CD4-positive, alpha-beta T cell treated with Interferon gamma for 1 hour (primary cell): ENCODE data around the gene NR3C2.

Experiments
- DNase-seq: peaks from one replicate; pipeline ENCODE4 v3.0.0-alpha.2; 2020

Gene NR3C2

DNA sequence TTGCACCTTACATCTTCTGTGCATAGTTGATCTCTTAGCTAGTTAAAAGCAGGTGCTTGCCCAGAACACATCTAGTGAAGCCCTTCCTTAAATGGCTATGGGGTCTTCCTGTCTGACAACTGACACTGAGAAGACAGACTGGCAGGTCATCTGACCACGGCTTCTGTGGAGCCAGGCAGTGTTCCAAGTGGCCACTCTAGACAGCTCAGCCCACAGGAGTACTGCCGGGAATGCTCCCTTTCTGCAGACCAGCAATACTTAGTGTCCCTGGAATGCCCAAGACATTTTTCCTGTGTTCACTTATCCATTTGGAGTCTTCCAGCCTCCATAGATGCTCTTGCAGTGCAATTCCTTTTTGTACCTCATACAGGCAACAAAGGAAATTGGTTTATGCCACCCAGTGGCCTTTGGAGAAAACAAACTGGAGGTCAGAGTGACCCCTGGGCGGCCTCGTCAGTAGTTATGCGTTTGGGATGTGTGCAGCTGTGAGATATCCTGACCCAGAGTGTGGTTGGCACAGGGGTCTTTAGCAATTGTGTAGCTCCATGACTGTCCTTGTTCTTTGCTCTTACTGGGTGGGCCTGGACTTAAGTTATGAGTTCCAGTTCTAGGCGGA is 374.8 kb downstream of the NR3C2 start:
- no peak for DNase-seq

DNA sequence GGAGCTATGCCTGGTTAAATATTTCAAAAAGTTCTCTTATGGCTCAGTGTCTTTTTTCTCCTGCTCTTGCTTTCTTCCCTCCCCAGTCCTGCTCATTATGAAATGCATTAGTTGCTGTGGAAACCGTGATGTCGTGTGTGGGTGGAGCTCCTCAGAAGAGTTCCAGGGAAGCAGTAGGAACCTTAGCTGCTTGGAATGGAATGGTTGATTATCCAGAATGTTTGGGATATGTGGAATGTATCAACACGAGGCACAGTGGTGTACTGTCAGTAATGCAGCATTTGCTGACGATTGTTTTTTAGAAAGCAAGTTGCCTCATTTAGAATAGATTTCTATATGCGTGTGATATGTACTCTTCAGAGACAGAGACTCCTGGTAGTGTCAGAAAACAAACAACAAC is 377.1 kb downstream of the NR3C2 start:
- no peak for DNase-seq

DNA sequence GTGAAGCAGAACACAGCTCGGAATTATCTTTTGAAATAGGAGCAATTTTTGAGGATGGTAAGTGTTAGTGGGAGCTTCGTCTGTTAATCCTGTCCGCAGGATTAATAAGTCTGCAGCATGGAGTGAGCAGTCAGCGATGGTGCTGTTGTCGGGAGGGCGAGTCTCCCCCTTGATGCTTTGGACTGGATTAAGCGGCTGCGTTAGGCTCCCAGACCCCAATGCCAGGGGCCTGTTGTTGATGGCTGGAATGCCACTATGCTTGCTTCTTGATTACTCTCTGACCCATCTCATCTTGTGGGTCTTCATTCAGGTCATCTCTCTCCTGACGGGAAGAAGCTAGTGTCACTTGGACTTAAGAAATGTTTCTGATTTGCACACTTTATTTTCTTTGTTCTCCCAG is 377.8 kb downstream of the NR3C2 start:
- no peak for DNase-seq

DNA sequence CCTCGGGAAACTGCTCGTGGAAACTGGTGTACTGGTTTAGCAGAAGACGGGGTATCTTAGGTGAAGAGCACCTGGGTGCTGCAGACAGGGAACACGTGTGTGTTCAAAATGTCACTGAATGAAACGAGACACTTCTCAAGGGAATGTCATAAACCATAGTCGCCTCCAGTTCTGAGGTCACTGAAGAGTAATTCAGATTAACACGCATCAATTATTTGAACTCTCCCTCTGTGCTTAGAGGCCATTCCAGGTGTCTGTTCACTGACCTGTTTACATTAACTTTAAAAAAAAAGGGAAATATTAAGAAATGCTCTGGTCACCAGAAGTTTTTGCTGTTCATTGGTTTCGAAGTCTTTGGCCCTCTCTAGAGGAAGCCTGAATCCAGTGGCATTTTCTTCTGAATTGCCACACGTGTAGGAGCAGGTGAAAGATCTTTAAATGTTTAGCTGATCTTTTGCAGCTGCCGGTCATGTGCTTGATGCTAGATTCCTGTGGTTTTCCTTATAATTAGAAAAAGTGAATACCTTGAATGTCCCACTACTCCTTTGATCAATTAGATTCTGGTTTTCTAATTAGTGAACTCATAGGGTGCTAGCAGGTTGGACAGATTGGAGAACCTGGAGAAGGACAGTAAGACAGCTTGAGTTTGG is 379.8 kb downstream of the NR3C2 start:
- no peak for DNase-seq

DNA sequence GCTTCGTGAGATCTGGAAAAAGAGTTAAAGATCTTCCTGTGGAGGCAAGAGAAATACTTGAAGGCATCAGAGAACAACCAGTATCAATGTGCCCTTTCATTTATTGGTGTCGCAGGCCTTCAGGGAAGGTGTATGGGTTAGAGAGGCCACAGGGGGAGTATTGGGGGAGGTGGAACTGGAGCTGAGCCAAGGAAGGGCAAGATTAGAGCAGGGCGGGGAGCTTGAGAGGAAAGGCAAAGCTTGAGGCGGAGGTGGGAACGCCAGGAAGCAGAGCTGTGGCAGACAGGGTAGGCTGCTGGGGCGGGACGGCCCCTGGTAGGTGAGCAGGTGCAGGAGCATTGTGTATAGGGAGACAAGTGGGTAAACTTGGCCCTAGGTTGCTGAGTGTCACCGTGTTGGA is 380.4 kb downstream of the NR3C2 start:
- no peak for DNase-seq

DNA sequence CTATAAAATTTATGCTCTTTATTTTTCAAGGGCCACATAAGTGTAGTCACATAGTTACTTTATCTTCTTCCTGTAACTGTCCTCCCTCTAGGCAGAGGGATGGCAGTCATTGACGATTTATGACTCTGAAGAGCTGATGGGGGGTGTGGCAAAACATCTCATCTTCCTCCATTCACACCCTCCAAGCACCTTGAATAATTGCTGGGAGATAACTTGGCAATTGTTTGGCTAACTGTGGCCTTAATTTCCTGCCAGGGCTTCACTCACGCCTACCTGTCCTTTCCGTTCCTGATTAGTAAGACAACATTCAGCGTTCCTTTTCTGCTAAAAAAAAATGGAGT is 381.1 kb downstream of the NR3C2 start:
- DNase-seq, result no peak

DNA sequence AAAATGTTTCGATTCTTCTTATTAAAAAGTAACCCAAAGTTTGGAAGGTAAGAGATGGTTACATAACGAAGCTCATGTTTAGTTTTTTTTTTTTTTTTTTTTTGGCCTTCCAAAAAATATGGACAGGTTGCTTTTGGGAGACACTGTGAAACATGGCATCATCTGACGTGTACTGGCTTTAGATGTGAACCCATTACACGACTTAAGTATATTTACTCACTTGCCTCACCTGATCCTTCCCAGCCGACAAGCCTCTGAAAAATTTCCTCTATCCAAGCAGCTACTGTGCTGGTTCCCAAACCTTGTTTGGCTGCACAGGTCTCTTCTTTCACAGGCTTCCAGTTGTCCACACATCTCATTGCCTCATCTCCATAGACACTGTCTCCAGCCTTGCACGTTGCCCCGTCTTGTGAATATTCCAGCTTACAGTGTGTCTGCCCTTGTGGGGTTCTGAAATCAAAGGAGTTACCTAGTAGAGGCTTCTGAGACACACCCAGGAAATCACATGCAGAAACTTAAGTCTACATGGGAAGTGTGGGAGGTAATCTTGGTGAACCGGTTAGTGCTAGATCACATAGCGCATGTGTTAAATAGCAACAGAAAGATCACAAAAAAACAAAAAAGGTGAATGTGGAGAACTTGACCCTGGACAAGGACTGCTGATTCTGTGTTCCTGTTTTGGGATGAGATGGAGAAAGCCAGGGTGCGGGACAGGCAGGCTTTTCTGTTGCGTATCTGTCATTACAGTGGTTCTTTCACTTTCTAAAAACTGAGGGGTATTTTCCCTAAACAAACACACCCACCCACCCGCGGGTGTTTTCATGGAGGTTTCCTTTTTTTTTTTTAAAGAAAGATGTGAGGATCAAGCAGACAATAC is 381.7 kb downstream of the NR3C2 start:
- no peak for DNase-seq

DNA sequence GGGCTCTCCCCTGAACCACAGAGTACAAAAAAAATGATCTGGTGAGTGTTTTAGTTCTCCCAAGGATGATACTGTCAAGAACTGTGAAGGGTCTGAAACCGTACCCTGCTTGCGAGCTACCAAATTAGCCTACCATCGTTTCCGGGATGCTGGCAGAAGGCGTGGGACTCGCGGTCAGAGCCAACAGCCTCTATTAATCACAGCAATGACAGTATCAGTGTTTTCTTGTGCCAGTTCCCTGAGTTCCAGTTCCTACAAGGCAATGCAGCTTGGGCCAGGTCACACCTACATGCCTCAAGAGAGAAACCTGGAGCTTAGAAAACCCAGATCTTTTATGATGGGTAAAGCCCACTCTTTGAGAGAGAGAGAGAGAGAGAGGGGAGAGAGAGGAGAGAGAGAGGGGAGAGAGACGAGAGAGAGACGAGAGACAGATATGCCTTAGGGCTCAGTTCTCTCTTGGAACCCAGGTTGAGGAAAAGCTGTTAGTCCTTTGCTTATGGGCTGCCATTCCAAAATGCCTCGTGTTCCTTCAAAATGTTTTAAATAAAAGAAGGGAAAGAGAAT is 382.5 kb downstream of the NR3C2 start:
- DNase-seq, result no peak

DNA sequence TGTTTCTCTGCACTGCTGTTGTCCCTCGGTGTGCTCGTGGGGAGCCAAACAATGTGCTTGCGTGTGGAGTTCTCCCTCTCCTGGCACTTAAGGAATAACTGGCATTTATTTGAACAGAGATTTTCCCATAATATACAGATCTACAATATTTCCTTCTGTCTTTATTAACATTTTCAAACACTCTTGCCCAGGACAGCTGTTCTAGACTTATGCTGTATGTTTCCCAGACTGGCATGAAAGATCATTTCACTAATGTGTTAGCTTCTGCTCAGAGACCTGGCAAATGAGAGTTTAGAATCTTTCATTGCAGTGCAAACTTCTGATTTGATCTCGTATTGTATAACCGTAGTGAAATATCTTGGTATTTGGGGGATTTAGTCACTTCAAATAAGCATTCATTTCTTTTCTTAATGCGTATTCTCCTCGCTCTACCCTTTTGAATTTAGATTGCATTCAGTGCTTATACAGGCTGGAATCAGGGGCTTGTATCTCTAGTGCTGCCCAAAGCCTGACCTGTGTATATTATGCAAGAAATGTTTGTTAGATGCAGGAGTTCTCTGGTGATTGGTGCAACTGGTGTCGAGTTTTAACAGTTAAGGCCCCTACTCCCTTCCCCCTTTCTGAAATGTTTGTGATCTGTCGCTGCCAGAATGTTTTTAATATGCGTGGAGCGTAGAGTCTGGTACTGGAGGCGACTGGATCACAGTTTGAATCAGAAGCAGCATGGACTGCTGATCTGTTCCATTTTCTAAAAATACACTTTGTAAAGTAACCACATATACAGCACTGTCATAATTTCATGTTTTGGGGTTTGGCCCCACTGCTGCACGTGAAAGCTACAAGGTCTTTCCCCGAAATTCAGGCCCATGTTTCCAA is 384.0 kb downstream of the NR3C2 start:
- no peak for DNase-seq

DNA sequence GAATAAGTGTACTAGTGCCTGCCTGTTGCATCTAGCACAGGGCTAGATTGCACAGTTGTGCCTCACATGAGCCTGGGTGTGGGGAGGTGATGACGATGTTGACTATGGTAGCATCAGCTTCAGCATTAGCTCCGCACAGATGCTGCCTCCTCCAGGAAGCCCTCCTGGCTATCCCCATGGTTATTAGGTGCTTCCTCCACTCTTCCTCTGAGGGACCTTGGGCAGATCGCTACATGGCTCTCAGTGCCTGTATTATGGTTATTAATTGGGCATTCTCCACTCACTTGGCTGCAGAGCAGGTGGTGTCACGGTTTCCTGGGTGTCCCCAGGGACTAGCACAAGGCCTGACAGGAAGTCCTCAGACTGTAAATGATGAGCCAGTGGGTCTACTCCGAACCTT is 384.7 kb downstream of the NR3C2 start:
- peak; percentile 18 for DNase-seq

DNA sequence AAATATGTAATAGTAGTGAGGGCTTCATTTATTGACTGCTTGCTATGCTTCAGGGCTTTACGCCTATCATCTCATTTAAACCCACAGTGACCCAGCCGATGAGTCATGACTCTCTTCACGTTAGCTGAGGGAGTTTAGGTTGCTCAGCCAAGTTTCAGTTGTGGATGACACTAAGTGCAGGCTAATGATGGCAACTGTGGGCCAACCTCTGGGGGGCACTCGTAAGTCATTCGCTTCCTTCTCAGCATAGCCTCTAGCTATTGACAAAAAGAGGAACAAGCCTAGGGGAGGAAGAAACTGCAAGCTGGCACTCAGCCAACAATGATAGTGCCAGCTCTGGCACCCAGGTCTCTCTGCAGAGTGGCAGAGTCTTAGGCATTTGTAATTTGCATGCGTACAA is 385.3 kb downstream of the NR3C2 start:
- peak; percentile 81 for DNase-seq

DNA sequence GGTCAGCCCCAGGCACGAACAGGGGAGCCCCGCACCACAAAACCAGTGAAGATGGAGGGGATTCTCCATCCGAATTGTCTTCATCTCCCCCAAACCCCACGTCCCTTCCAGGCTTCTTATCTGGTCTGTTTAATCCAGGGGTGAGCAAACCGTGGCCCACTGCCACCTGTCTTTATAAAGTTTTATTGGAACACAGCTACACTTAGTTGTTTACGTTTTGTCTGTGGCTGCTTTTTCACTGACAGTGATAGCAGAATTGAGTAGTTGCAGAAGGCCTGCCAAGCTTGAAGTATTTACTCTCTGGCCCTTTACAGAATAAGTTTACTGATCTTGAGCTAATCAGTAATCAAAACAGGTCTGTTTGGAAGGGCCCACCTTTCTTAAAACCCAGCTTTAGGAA is 386.4 kb downstream of the NR3C2 start:
- DNase-seq, result no peak

DNA sequence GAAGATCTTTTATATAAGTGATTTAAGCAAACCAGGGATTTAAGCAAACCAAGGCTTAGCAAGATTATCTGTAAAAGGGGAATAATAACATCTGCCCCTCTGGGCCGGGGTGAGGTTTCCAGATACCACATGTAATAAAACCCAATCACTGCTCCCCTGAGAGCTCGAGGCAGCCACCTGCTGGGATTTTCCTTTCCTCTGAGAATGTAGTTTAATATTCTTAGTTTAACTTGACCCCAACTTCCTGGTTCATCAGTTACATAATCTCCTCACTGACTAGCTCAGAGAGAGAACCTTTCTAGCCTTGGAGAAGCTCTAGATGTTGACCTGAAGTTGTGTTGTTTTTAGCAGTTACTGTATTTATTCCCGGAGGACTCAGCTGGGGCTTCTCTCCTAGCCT is 387.9 kb downstream of the NR3C2 start:
- no peak for DNase-seq

DNA sequence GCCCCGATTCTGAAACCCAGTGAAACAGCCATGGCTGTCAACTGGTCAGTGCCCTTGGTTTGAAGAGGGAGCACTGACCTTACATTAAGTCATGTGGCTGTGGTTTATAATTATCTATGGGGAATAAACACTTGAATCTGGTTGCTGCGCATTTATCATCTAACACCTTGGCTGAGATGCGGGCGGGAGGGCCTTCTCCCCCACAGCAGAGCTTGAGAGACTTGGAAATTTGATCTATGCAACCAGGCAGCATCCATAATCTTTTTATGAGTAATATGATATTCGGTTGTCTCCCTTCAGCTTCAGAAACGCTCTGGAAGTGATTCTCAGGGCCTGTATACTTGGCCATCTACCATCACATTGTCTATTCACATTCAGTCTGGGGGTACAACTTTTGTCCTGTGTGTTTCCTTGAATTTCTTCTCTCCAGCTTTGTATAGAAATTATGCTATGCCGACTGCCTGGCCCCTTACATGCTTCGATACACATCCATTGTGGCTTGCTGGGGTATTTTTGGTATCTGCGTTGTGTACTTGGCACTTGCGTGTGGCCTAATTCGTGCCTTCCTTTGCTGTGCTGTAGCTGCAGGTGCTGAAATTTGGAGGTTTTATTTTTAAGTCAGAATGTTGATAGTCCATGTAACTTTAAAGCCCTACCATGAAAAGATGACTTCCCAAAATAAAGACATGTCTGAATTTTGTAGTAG is 388.8 kb downstream of the NR3C2 start:
- DNase-seq, result no peak

DNA sequence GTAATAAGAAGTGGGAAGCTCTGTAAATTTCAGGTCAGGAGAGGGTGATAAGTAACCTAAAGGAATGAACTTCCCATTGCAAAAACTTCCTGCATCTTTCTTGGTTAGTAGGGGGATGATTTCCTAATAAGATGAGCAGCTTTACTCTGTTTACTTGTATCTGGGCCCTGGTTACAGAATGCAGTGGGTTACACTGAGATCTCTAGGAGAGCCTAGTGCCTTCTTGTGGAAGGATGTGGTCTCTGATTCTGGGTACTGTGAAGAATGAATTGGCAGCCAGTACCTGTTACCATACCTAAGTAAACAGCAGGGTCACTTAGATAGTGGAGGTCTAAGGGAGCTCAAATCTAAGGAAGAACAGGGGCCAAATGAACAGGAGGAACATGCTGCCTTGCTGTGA is 389.8 kb downstream of the NR3C2 start:
- DNase-seq, result peak; percentile 28

DNA sequence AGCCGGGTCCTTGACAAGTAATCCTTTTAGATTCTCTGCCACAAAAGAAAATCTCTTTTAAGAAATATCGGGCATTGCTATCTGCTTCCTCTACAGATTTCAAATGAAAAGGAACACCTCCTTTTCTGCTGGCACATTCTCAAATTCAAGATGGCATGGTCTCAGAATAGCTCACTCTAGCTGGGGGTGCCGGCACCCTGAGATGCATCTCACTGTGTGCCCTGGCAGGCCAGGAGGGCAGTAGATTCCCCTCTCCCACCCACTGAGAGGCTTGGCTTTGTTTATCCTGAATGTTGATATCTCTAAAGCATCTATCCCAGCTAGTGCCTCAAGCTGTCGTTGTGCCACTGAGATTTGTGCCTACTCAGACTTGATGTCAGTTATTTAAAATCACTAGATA is 390.8 kb downstream of the NR3C2 start:
- DNase-seq, result no peak

DNA sequence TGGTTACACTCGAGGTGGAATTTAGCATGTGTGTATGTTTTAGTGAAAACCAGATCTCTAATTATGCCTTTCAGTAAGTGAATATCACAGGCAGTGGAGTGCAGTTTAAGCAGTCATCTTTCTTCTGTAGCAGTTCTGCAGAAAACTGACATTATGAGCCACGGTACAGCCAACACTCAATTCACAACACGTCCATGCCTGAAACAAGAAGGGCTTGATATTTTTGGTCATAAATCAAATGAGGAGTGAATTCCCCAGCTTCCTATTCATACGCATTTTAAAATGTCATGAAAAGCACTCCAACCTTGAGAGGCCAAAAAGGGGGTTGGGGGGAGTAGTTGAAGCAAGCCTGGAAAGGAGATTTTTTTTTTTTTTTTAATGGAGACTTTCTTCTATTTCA is 393.6 kb downstream of the NR3C2 start:
- no peak for DNase-seq

DNA sequence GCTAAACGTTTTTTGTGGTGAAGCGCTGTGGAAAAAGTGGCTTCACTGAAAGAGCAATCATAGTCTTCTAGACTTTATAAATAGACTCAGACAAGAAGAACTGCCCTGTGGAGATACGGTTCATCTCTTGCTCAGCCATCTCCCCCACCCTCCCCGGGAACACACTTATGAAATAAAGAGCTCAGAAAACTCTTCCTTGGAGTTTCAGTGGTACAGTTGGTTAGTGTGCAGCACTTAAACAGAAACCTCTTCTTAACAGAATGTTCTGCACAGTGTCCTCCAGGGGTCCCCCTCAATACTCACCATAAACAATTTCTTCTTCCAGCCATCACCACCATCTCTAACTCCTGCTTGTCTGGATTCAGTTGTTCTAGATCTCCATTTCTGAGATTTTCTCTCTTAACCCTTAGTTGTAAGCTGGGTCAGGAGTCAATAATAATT is 397.3 kb downstream of the NR3C2 start:
- DNase-seq, result no peak

DNA sequence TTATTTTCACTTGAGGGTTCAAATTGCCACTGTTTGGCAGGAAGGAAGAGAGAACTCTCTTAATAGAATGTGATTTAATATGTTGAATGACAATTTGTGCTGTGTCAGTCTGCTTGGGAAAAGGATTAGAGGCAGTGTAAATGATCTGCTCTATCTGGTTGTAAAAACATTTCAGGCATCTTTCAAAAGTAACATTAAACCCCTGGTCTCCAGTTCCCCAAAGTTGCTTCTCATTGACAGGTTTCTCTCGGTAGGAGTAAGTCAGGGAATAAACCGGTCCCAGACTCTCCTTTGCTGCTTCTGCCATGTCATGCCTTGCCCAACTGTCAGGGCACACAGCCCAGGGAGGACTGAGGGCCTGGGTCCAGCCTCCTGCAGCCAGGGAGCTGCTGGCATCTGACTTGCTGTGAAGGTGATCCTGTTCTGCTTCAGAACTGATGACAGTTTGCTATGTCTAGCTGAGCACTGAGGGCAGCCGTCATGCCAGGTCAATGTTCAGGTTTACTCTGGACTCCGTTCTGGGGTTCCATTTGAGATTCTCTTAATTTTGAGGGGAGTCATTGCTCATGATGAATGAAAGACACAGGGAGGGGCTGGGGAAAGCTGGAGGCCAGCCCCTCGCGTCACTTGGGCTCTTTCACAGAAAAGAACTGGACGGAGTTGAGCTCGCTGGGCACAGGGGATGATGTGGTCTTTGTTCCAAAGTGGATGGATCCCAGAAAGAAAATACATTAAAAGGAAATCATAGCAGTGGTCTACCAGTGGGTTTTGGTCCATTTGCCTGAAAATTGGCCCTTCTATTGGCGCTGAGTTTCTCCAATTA is 397.9 kb downstream of the NR3C2 start:
- DNase-seq, result no peak

DNA sequence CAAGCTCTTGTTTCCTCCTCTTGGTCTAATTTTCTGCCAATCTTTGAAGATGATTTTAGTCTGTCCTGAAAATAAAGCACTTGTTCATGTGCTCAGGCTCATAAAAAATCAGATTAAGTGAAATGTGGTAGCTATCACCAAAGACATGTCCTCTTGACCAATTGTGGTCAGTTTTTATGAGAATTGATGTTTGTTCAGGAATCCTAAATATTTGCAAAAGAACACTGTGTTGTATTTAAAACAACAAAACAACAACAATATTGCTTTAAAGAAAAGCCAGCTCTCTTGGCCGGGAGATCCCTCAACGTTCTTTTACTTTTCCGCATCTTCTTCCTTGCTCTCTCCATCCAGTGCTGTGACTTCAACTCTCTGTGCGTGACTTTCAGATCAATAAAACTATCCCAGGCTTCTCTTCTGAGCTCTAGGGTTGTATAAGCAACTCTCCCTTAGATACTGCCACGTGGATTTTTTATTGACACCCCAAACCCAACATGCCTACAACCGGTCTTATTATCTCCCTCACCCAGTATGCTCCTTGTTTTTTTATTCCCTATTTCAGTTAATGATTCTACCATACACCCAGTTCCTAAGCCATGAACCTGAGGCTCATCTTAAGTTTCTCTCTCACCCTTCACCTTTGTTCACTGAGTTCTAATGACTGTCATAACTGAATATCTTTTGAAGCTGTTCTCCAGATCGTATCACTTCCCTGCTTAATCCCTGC is 400.4 kb downstream of the NR3C2 start:
- DNase-seq, result no peak

DNA sequence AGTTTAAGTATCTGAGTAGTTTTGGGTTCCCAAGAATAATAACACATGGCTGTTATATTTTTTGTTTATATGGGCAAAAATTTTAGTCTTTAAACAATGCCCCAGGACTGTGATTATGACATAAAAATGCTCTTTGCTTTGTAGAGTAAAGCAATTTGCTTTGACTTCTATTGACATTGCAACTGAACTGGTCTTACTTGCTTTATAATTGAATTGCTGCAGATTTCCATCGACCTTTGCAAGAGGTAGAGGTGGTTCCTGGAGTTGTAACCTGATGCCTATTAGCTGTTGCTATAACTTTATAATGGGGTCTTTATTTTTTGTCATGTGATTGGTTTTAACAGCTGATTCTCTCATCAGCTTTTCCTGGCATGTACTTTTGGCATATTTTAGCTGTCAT is 407.4 kb downstream of the NR3C2 start:
- no peak for DNase-seq
